ENCODE results near the gene RPL28.

RPL28 gene

DNA sequence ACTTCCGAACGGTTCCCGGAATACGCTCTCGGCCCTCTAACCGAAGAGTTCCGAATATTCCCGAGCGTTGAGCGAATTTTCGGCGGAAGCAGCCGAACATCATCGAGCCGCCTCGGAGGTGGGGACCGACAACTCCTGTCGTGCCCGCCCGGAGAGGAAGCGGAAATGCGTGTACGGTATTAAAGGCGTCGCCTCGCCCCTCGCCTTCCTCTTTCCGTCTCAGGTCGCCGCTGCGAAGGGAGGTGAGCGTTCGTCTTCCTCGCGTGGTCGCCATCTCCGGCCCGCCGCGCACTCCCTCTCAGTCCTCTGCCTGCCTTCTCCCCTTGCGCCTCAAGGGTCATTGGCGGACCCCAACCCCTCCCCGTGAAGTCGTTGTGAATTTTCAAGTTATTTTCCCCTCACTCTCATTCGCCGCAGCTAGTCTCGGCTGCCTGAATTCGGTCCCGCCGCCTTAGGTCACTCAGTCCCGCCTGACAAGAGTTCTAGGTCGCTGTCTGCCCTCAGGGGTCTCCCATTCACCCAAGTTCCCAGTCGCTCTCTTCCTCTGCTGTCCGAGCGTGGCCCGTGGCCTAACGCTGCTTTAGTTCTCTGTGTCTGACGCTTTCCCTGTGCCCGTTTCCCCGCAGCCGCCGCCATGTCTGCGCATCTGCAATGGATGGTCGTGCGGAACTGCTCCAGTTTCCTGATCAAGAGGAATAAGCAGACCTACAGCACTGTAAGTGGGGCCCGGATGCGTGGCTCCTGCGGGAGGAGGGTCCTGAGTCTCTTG lies at the start of gene RPL28:
Gene RPL28 (plus strand): TSS at position 209 of the 769 bp plus-strand sequence. CDS start 426 bp downstream, at position 635.
- peak; percentile 96 for DNase-seq (ENCODE audit: low read depth)

DNA sequence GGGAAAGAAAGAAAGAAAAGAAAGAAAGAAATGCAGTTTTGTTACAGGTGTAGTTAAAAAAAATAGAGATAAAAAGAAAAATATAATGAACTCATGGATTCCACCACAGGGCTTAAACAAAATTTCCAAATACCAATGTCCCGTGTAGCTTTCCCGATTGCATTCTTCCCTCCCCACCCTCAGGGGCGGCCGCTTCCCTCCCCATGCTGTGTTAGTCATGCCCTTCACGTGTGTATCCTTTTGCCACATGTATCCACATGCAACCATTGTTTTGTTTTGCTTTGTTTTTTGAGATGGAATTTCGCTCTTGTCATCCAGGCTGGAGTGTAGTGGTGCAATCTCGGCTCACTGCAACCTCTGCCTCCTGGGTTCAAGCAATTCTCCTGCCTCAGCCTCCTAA lies 49.6 kb upstream of the RPL28 start:
- DNase-seq (ENCODE audit: low read depth) = peak; percentile 25

GRCh38 chr19:55339105-55339888 lies 46.4 kb upstream of the RPL28 start, which contains the start of gene KMT5C:
TSS of gene KMT5C (plus strand) at chr19:55339876. CDS start at chr19:55341937, 2,061 bp downstream.
- peak; percentile 100 for DNase-seq (ENCODE audit: low read depth)

- no peak for DNase-seq (ENCODE audit: low read depth)
These were observed 45.6 kb upstream of the RPL28 start for GRCh38 chr19:55339889-55340783.

GRCh38 chr19:55340784-55341147 lies 45.0 kb upstream of the RPL28 start:
- DNase-seq (ENCODE audit: low read depth) = no peak

- no peak for DNase-seq (ENCODE audit: low read depth)
These were observed 44.6 kb upstream of the RPL28 start for GRCh38 chr19:55341171-55341588.

DNA sequence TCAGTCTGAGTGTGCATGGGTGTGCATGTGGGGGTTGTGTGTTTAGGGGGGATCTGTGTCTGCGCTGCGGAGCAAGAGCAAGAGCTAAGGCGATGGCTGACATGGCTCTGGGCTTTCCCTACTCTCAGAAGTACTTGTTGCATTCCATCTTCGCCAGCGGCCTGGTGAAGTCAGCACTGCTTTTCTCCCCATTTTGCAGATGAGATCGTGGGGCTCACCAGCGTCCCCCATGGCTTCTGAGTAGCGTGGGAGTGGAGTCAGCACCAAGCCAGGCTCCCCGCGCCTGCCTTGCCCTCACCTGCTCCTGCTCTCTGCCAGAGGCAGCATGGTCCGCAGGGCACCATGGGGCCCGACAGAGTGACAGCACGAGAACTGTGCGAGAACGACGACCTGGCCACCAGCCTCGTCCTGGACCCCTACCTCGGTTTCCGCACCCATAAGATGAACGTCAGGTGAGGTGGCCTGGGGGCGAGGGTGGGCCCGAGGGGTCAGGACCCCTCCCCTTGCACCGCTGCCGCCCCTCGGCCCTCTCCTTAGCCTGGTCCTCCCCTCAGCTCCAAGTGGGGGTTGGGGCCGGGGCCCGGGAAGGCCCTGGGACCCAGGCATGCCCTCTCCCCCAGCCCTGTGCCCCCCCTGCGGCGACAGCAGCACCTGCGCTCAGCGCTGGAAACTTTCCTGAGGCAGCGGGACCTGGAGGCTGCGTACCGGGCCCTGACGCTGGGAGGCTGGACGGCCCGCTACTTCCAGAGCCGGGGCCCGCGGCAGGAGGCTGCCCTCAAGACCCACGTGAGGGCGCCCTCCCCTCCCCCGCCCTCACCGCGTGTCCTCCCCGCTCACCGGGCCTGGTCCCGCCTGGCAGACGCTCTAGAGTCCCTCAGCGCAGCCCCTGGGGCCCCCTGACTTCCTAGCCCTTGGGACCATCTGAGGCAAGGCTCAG lies 43.9 kb upstream of the RPL28 start:
- DNase-seq (ENCODE audit: low read depth) = no peak

DNA sequence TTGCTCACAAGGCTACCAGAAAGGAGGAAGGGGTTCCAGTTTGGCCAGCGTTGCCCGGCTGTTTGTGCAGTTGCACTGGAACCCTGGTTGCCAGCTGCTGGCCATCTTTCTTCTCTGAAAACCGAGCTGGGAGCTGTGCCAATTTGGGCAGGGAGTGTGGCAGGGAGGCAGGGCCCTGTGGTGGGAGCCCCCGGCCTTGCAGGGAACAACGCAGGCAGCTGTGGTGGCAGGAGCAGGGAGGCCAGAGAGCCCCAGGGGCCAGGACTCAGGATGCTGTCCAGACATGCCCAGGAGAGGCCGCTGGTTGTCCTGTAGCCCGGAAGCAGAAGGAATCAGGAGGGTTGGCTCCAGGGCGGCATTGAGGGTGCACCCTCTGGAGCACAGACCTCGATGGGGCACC lies 41.3 kb upstream of the RPL28 start:
- no peak for DNase-seq (ENCODE audit: low read depth)

- no peak for DNase-seq (ENCODE audit: low read depth)
These were observed 40.5 kb upstream of the RPL28 start for GRCh38 chr19:55345101-55345817.

DNA sequence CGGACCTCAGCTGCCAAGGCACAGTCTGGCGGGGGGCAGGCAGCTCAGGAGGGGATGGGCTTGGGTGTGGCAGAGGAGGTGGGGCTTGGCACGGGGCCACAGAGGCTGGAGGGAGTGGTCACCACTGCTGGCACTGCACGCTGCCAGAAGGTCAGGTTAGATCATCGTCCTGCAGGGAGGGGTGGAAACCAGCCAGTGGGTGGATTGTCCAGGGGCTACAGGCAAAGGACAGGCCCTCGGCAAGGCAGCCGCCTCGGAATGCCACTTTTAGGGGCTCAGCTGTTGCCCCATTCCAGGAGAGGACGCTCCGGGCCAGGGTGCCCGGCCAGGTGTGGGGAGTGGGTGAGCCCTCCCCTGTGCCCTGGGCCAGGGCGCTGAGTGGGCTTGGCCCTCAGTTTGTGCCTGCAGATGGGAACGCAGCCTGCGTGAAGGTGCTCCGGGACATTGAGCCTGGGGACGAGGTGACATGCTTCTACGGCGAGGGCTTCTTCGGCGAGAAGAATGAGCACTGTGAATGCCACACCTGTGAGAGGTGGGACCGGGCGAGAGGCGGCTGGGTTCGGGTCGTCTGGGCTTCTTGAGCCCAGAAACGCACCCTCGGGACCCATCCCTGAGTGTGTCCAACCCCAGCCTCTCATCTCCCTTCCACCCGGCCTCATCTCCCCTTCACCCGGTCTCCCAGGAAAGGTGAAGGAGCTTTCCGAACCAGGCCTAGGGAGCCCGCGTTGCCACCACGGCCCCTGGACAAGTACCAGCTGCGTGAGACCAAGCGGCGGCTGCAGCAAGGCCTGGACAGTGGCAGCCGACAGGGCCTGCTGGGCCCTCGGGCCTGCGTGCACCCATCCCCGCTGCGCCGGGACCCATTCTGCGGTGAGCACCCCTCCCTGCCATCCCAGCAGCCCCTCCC lies 39.7 kb upstream of the RPL28 start:
- DNase-seq (ENCODE audit: low read depth) = no peak

DNA sequence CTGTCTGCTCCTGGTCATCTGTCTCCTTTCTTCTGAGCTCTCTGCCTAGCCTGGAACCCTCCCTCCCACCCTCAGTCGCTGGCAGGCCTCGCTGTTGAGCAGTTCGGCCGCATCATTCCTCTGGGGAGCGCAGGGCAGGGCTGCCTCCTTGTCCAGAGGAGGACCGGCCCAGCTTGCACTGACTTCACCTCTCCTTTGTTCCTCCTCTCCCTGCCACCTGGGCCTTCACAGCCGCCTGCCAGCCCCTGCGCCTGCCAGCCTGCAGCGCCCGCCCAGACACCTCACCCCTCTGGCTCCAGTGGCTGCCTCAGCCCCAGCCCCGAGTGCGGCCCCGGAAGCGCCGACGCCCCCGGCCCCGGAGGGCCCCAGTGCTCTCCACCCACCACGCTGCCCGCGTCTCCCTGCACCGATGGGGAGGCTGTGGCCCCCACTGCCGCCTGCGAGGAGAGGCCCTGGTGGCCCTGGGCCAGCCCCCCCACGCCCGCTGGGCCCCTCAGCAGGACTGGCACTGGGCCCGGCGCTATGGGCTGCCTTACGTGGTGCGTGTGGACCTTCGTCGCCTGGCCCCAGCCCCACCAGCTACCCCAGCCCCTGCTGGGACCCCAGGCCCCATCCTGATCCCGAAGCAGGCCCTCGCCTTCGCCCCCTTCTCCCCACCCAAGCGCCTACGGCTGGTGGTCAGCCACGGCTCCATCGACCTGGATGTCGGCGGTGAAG lies 38.8 kb upstream of the RPL28 start:
- DNase-seq (ENCODE audit: low read depth) = no peak

DNA sequence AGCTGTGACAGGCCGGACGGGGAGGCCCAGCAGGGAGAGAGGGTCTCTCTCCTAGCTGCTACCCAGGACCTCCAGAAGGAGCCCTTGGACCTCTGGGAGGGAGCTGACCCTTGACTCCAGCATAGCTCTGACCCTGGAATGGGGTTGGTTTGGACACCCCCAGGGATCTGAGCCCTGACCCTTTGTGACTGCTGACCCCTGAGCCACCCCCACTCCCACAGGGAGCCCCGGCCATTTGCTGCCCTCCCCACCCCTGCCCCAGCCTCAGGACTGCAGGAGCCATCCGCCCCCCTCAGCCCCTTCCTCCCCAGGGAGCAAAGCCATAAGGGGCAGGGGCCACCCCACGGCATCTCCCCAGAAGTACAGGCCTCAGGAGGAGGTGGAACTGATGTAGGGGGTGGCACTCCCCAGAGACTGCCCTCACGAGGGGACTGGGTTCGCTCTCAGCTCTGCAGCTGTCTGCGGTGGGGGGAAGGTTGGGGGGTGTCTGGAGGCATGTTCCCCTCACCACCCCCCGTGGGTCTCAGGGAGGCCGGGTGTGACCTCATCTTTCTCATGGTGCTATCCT lies 38.2 kb upstream of the RPL28 start:
- DNase-seq (ENCODE audit: low read depth) = no peak

- no peak for DNase-seq (ENCODE audit: low read depth)
These were observed 37.3 kb upstream of the RPL28 start for GRCh38 chr19:55348317-55349034.

GRCh38 chr19:55350620-55351315 lies 35.0 kb upstream of the RPL28 start:
- no peak for DNase-seq (ENCODE audit: low read depth)

DNA sequence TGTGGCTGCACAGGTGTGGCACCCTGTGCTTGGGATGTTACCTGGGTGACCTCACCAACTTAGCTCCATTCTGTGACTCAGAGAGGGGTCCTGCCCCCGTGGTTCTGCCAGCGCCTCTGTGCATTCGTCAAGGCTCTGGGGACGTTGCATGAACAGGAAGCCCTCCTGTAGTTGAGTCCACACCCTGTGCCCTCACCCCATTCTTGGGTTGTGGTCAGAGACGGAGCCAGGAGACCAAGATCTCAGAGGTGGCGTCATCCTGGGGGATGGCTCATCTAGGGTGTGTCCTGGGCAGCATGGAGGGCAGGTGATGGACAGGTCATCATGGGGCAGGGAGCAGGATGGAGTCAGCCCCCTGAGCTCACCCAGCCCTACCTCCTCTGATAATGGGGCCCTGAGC lies 33.7 kb upstream of the RPL28 start:
- no peak for DNase-seq (ENCODE audit: low read depth)

- no peak for DNase-seq (ENCODE audit: low read depth)
These were observed 33.1 kb upstream of the RPL28 start for GRCh38 chr19:55352549-55353145.

DNA sequence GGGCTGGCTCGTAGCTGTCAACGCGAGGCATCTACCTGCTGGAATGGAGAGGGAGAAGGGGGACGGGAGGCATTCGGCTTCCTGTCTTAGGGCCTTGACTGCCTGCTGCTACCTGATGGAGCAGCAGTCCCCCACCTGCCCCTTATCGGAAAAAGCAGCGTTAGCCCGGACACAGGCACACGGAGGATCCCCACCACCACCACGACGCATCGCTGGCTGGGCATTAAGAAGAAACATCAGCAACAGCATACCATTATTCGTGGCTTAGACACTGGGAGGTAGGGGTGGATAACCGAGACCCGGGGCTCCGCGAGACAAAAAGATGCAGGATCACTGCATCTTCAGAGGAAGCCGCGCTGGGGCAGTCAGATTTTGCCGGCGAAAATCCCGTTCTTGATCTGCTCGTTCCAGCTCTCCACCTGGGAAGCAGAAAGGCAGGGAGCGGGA lies 32.4 kb upstream of the RPL28 start:
- no peak for DNase-seq (ENCODE audit: low read depth)

Measured in HS-5 (cell line).